Measurements from ENCODE around the gene ARG2.

- no peak for TF ChIP-seq CTCF (conservative IDR thresholded peaks at IDR 0.05 in 1 of 2, IDR thresholded peaks at IDR 0.05 in 1 of 2; ENCODE audit: low read depth in 1 of 2, low read length in 2 of 2)
- TF ChIP-seq EZH2 (IDR thresholded peaks at IDR 0.05; ENCODE audit: low read length, missing control alignments), result no peak
Measured at GRCh38 chr14:67668559-67668958, 48.8 kb downstream of the ARG2 start.

Data from fibroblast of lung (primary cell).